AG09319 (cell line): ENCODE data around the gene PRMT7.

Source experiments
- DNase-seq: peaks from one replicate; pipeline ENCODE4 v3.0.0-alpha.2; 2010; ENCODE audit warnings: low read depth; ENCODE audit errors: extremely low read depth
- CTCF ChIP-seq: IDR thresholded peaks from 2 replicates; pipeline ENCODE4 v1.5.1; 2011; ENCODE audit warnings: low read depth, mild to moderate bottlenecking, inconsistent platforms, low read length, moderate library complexity

The PRMT7 gene

DNA sequence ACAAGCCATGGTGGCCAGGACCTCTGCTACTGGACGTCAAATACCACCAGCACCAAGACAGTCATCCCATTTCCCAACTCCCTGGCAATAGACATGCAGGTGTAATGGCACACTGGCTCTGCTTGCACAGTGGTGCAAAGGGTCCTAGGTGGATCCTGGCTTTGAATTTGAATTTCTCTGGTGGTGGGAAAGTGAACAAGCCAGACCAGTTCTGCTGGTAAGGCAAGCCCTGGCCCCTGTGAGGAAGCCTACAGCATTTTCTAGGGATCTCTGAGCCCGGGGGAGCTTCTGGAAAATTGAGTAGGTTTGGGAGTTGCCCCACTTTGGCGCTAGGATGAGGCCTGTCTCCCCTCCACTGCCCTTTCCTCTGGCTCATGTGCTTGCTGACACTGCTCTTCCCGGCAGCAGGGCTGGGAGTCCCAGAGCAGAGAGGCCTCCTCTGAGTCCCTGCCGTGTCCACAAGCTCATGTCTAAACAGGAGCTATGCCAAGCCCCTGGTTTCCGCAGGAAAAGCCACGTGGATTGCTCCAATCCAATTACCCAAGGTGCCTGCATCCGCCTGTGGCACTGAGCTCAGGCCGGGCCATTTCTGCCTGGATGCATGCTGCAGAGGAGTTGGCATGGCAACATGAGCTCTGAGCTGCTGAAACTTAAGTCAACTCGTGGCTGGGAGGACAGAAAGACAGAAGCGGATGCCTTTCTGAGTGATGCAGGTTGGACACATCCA, 67.0 kb downstream of the PRMT7 start:
- DNase-seq, result no peak
- TF ChIP-seq CTCF, result no peak

DNA sequence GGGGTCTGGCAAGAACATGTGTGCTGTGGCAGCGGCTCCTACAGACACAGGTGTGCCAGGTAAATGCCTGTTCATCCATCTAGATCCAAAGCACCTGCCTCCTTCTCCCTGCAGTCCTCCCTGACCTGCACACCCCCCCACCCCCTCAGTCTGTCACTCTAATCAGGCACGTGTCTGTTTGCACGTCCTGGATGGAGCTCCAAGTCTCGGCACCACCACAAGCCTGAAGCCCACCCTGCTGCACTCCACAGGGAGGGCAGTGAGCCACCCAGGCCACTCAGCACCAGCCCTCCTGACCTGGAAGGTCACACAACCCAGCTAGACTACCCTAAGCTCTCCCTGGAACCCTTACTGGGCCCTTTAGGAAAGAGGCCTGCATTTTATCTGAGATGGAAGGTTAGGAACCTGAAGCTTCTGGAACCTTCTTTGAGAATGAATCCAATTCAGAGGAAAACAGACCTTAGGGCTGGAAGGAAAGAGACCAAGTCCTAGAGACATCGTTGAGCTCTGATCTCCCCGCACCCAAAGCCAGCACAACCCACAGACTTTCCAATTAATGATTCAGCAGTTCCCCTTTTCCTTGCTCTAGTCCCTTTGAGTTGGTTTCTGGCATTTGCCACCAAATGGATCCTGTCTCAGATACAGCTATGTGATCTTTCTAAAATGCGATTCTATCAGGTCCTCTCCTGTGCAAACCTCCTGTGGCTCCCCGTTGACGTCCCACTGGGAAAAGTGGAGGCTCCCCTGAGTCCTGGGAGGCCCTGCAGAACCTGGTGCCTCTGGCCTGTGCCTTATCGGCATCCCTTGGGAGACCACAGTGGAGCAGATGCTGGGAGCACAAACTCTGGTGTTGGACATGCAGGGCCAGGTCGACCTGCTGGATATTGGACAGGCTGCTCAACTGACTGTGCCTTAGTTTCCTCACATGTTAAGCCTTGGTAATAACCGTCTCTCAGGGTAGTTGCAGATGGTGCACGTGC, 67.9 kb downstream of the PRMT7 start:
- TF ChIP-seq CTCF, result no peak

DNA sequence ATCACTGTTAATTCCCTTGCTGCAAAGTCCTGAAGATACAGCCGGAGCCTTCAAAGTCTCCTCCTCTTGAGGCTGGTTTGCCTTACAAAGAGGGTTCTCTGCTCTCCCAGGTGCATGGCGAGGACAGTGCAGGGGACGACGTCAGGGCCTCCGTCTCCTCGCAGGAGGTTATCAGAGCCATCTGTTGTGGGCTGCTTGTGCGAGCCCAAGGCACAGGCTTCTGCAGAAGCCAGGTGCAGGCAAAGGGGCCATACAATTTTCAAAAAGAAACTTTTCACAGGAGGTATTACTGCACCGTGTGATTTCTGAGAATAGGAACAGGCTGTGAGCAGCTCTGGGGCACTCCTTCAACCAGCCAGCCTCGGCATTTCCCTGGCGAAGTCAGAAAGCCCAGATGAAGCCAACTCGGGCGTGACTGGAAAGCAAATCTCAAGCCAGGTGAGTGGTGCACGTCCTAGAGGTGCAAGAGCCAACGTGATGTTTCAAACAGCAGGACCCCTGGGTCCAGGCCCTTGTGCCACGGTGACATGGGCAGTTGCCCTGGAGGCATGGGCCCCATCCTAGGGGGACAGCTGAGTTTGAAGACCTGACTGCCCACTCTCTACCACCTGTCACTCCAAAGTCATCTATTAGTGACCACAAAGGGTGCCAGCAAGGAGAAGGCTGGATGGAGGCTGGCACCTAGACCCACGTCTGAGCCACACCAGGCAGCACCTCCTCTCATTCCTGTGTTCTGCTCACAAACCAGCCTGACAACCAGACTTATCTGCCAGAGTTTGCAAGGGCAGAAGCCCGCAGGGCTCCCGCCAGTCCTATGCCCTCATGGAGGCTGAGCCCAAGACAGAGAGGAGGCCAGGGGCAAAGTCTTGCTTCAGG, 68.9 kb downstream of the PRMT7 start:
- DNase-seq, result no peak
- TF ChIP-seq CTCF, result no peak

More for the DNA sequence above, 67.9 kb downstream of the PRMT7 start:
- no peak for DNase-seq

GRCh38 chr16:68380348-68380670, 69.5 kb downstream of the PRMT7 start:
- TF ChIP-seq CTCF, result no peak
- DNase-seq, result no peak

DNA sequence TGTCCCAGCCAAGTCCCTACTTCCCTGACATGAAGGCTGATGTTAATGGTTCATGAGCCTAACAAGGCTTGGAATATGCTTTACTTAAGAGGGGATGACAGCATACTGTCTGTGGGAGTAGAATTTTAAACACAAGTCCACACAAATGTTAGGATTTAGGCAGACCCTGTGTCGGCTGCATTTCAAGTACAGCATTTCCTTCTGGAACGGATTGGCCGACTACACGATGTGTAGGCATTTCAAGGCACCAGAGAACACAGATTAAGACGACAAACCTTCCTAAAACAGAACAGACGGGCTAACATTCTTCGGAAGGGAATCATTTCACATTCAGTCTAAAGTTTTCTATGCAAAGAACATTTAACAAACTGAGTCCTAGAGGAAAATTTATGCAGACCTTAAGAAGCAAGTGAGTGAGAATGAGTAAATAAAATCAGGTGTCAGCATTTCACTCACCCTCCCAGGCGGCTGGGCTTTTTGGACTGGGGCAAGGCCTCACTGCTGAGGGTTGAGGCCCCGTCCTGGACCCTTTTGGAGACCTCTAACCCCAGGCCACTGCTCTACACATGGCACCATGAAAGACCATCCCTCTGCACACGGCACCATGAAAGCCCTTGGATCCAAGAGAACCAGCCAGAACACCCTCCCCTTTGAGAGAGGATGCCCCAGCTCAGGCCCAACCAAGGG, 70.0 kb downstream of the PRMT7 start:
- TF ChIP-seq CTCF, result no peak
- no peak for DNase-seq

GRCh38 chr16:68381363-68381724, 70.5 kb downstream of the PRMT7 start:
- TF ChIP-seq CTCF, result no peak
- DNase-seq, result no peak
